Activated CD4-positive, CD25-positive, alpha-beta regulatory T cell (primary cell): Measurements from ENCODE around the gene SWAP70.

ENCODE experiments used
- DNase-seq, 4 experiments: peaks; one replicate each; lab custom pipeline; 2025; lab: John Stamatoyannopoulos, UW

Gene SWAP70

GRCh38 chr11:9753021-9753420, 89.1 kb downstream of the SWAP70 start:
- no peak for DNase-seq

- DNase-seq, result no peak
Observed at GRCh38 chr11:9754010-9754471, 90.2 kb downstream of the SWAP70 start.

GRCh38 chr11:9755561-9756185, 91.8 kb downstream of the SWAP70 start:
- DNase-seq, result no peak

GRCh38 chr11:9756461-9756860, 92.6 kb downstream of the SWAP70 start:
- no peak for DNase-seq

- no peak for DNase-seq
Observed at GRCh38 chr11:9756878-9757277, 93.0 kb downstream of the SWAP70 start.

GRCh38 chr11:9757809-9758636, 94.1 kb downstream of the SWAP70 start:
- peak; percentile 84 to 87 (median 86) for DNase-seq

- peak; percentile 18 to 36 (median 24) for DNase-seq
Observed at GRCh38 chr11:9758637-9759518, 95.0 kb downstream of the SWAP70 start.

- DNase-seq, result peak; percentile 75 to 86 (median 80)
Observed at GRCh38 chr11:9759519-9760192, 95.8 kb downstream of the SWAP70 start.

GRCh38 chr11:9760193-9760575, 96.3 kb downstream of the SWAP70 start:
- DNase-seq, result no peak

- no peak for DNase-seq
Observed at GRCh38 chr11:9761441-9761945, 97.6 kb downstream of the SWAP70 start.

GRCh38 chr11:9762531-9762930, 98.7 kb downstream of the SWAP70 start:
- no peak for DNase-seq

- no peak for DNase-seq
Observed at GRCh38 chr11:9763301-9763700, 99.4 kb downstream of the SWAP70 start.

GRCh38 chr11:9765320-9766101, 101.6 kb downstream of the SWAP70 start:
- DNase-seq, result no peak

GRCh38 chr11:9769621-9770020, 105.7 kb downstream of the SWAP70 start:
- no peak for DNase-seq

GRCh38 chr11:9771071-9771511, 107.2 kb downstream of the SWAP70 start:
- DNase-seq, result no peak

GRCh38 chr11:9772218-9772617, 108.3 kb downstream of the SWAP70 start:
- no peak for DNase-seq

GRCh38 chr11:9773524-9773923, 109.6 kb downstream of the SWAP70 start:
- DNase-seq, result no peak

GRCh38 chr11:9774109-9774508, 110.2 kb downstream of the SWAP70 start:
- DNase-seq, result no peak

- DNase-seq, result no peak
Observed at GRCh38 chr11:9774591-9775397, 110.9 kb downstream of the SWAP70 start.

- DNase-seq, result no peak
Observed at GRCh38 chr11:9775398-9775779, 111.5 kb downstream of the SWAP70 start.
